Activated CD4-positive, alpha-beta T cell treated with anti-CD3 and anti-CD28 coated beads for 36 hours (primary cell): Measurements from ENCODE around the gene GNG12. TPM values are rescaled to one million over a fixed set of nuclear protein-coding genes. Genes with fewer than 3 reads are reported as not detected.

Source experiments
- ATAC-seq: fragments of 200-7000 bp; cut with Tn5 transposase; one replicate; pipeline ENCODE4 v1.10.0; 2021; ENCODE audit warnings: mild to moderate bottlenecking, moderate library complexity
- CTCF ChIA-PET: fragments of 350-600 bp; sonication (Branson Sonifier 250); formaldehyde crosslinking; loops from one replicate; lab custom pipeline; 2021; ENCODE audit warnings: antibody characterized with exemption; lab: Charles Lee
- POLR2A ChIA-PET: fragments of 350-600 bp; sonication (Branson Sonifier 250); formaldehyde crosslinking; loops from one replicate; lab custom pipeline; 2021; ENCODE audit warnings: antibody characterized with exemption, inconsistent platforms; lab: Charles Lee
- DNase-seq: peaks from one replicate; pipeline ENCODE4 v3.0.0-alpha.2; 2020
- H3K27ac Mint-ChIP-seq: one replicate; pipeline ENCODE4 v1.8.0; 2021; ENCODE audit warnings: mixed read lengths
- H3K27me3 Mint-ChIP-seq: one replicate; pipeline ENCODE4 v1.8.0; 2021; ENCODE audit warnings: mixed read lengths
- H3K36me3 Mint-ChIP-seq: one replicate; pipeline ENCODE4 v1.8.0; 2021; ENCODE audit warnings: low read depth, mixed read lengths
- H3K4me1 Mint-ChIP-seq: one replicate; pipeline ENCODE4 v1.8.0; 2021; ENCODE audit warnings: mixed read lengths
- H3K4me3 Mint-ChIP-seq: one replicate; pipeline ENCODE4 v1.8.0; 2021; ENCODE audit warnings: mild to moderate bottlenecking, moderate library complexity, mixed read lengths
- H3K9me3 Mint-ChIP-seq: one replicate; pipeline ENCODE4 v1.8.0; 2021; ENCODE audit warnings: low read depth, mixed read lengths
- intact Hi-C, 2 experiments: fragments of 100-400 bp; cut with DNase I in 1 of 2; cut with micrococcal nuclease in 1 of 2; formaldehyde crosslinking; loops; one replicate each; pipeline versions ENCODE4 v1.14.2 to v1.15.1; 2022 to 2024; cut with DNase I, micrococcal nuclease
- total RNA-seq, 2 experiments: library from RNA; stranded (reverse); gene quantifications; one replicate each; pipeline ENCODE4 v1.2.3, GENCODE V29; 2021

GNG12 gene
- total RNA-seq, 2 experiments from 2014 or later: 0.07 to 0.11 TPM

DNA sequence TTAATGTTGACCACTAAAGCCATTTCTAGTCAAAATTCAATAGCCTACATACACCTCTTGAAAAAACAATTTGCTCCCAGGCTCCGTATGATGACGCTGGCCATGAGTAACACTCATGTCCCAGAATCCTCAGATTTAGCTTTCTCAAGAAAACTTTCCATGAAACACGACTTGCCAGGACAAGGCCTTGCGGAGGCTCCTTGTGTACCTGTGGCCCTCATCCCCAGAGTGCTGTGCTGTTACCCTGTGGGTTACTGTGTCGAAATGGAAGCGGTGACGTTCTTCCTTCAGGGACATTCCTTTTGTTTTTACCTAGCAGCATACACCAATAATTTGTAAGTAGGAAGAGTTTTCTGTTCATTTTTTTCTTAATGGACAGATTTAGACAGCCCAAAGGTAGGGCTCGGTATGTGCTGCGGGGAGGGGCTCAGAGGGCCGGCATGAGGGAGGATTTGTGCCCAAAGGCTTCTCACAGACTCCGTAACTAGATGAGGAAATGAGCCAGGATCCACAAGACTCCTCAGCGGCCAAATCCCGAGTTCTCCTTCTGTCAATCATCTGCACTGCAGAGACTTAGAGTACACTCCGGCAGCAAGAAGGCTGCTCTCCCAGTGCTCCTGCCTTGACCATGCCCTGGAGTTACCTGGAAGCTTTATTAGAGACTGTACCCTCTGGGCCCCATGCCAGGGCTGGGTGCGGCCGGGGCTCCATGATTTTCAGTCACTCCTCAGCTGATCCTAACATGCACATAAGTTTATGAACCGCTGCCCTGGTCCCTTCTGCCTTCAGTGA, 17.8 kb downstream of the GNG12 start:
- CTCF ChIA-PET: interaction anchor here (0.6 kb wide), 1 partner anchor 56 kb away, joined by 4 read pairs; no protein-coding TSS in a partner anchor
- no peak overlapping the region for H3K27ac Mint-ChIP-seq
- ATAC-seq (no peak), DNase-seq (no peak)
- no peaks in the 10 kb centered on the region for H3K9me3 Mint-ChIP-seq
- intact Hi-C loops: no loop called here
- H3K4me1 Mint-ChIP-seq: no peaks in the 10 kb centered on the region
- H3K27me3 Mint-ChIP-seq: peaks cover 10% of the 10 kb centered on the region
- POLR2A ChIA-PET: no interaction called here
- H3K36me3 Mint-ChIP-seq: no peaks in the 10 kb centered on the region
- no peak overlapping the region for H3K4me3 Mint-ChIP-seq

DNA sequence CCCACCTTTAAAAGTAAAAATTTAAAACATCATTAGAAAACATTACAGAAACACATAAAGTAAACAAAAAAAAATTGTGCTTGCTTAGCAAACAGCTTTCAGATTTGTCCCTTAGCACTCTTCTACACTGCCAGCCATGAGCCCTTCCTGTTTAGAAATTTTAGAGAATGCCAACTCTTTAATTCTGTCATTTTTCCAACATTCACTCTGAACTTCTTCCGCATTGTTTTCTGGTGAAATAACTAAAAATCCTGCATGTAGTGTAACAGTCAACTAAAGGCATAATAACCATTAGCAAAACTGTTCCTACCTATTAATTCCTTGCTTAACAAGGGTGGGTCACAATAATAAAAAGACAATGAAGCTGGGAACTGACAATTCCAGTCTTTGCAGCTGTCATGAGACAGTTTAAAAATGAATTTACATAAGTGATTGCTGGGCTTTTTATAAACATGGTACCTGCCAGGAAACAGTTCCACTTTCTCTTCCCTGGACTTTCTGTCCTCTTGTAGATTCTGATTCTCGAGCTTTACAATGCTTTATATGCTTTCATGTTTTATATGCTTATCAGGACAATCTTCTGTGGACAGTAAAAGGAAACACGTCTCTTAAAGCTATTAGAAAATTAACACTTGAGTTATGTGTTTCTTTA, 19.0 kb downstream of the GNG12 start:
- POLR2A ChIA-PET: no interaction called here
- peaks cover 11% of the 10 kb centered on the region for H3K27me3 Mint-ChIP-seq
- H3K4me1 Mint-ChIP-seq: no peaks in the 10 kb centered on the region
- no peaks in the 10 kb centered on the region for H3K36me3 Mint-ChIP-seq
- H3K27ac Mint-ChIP-seq: no peak overlapping the region
- ATAC-seq (no peak), DNase-seq (no peak)
- H3K4me3 Mint-ChIP-seq: no peak overlapping the region
- intact Hi-C loops: no loop called here
- H3K9me3 Mint-ChIP-seq: no peaks in the 10 kb centered on the region
- CTCF ChIA-PET: interaction anchor here (0.6 kb wide), 1 partner anchor 288 kb away, joined by 7 read pairs; no protein-coding TSS in a partner anchor

DNA sequence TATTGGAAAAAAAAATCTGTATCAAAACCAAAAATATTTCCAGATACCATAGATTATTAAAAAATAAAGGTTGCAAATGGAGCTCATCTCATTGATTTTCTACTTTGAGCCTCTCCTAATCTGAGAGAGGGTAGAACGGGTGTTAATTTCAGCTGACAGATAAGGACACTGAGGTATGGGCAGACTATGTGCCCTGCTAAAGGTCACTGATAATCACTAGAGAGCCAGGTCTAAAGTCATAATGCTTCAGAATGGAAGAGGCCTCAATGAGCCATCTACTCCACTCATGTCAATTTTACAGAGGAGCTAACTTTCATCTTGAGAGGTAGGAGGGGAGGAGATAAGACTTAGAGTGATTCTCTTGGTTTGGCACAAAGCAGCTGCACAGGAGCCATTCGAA, 21.0 kb downstream of the GNG12 start:
- DNase-seq (no peak), ATAC-seq (no peak)
- ChIA-PET POLR2A (no interaction called here), CTCF (interaction anchor here (0.6 to 1.6 kb wide), 3 partner anchors 10 to 251 kb away, joined by 3 to 5 read pairs (median 4); no protein-coding TSS in a partner anchor)
- Mint-ChIP-seq H3K36me3 (no peaks in the 10 kb centered on the region), H3K4me1 (no peaks in the 10 kb centered on the region), H3K4me3 (no peak overlapping the region), H3K27me3 (peaks cover 6% of the 10 kb centered on the region), H3K9me3 (no peaks in the 10 kb centered on the region), H3K27ac (no peak overlapping the region)
- intact Hi-C loops: no loop called here

DNA sequence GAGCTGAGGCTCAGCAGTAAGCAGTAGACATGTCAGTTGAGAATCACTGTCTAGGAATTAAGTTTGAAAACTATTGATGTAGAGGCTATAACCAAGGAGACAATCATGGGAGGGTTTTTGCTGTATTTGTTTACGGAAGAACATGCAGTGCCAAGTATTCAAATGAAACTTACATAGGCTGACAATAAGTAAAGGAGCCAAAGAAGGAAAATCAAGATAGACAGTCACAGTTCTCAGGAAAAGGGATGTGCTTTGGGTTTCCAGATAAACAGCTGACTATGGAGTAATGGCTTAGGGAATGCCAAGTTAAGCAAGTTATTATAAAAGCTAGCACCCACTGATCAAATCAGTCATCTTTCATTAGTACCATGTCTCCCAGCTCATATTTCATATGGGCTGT, 21.5 kb downstream of the GNG12 start:
- CTCF ChIA-PET: interaction anchor here (0.8 to 1.6 kb wide), 2 partner anchors 11 to 50 kb away, joined by 3 to 5 read pairs; no protein-coding TSS in a partner anchor
- Mint-ChIP-seq H3K9me3 (no peaks in the 10 kb centered on the region), H3K27ac (no peak overlapping the region), H3K36me3 (no peaks in the 10 kb centered on the region), H3K4me3 (no peak overlapping the region), H3K4me1 (no peaks in the 10 kb centered on the region), H3K27me3 (peaks cover 5% of the 10 kb centered on the region)
- intact Hi-C loops: no loop called here
- DNase-seq (no peak), ATAC-seq (no peak)
- POLR2A ChIA-PET: no interaction called here

DNA sequence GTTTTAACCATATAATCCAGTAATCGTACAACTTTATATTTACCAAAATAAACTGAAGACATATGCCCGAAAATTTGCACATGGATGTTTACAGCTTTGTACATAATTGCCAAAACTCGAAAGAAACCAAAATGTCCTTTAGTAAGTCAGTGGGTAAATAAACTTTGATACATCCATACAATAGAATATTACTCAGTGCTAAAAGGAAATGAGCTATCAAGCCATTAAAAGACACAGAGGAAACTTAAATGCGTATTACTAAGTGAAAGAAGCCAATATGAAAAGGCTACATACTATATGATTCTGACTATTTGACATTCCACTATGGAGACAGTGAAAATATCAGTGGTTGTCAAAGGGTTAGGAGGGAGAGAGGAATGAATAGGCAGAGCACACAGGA, 23.4 kb downstream of the GNG12 start:
- H3K36me3 Mint-ChIP-seq: no peaks in the 10 kb centered on the region
- ChIA-PET POLR2A (no interaction called here), CTCF (interaction anchor here (1.0 kb wide), 1 partner anchor 248 kb away, joined by 3 read pairs; no protein-coding TSS in a partner anchor)
- ATAC-seq: no peak
- no peak overlapping the region for H3K27ac Mint-ChIP-seq
- no peaks in the 10 kb centered on the region for H3K4me1 Mint-ChIP-seq
- DNase-seq: no peak
- peaks cover 10% of the 10 kb centered on the region for H3K27me3 Mint-ChIP-seq
- intact Hi-C loops: no loop called here
- H3K4me3 Mint-ChIP-seq: no peak overlapping the region
- no peaks in the 10 kb centered on the region for H3K9me3 Mint-ChIP-seq

DNA sequence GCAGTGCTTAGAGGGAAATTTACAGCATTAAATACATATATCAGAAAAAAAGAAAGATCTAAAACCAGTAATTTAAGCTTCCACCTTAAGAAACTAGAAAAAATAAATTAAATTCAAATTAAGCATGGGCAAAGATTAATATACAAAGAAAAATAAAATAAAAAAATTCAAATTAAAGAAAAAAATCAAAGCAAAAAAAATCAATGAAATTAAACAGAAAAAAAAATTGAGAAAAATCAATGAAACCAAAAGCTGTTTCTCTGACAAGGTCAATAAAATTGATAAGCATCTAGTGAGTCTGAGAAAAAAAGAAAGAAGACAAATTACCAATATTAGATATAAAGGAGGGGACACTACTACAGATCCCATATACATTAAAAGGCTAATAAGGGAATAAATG, 26.0 kb downstream of the GNG12 start:
- ATAC-seq: no peak
- H3K9me3 Mint-ChIP-seq: no peaks in the 10 kb centered on the region
- no peaks in the 10 kb centered on the region for H3K4me1 Mint-ChIP-seq
- ChIA-PET CTCF (interaction anchor here (1.7 kb wide), 1 partner anchor 41 kb away, joined by 9 read pairs; no protein-coding TSS in a partner anchor), POLR2A (no interaction called here)
- H3K4me3 Mint-ChIP-seq: no peak overlapping the region
- H3K27ac Mint-ChIP-seq: no peak overlapping the region
- intact Hi-C loops: no loop called here
- DNase-seq: no peak
- no peaks in the 10 kb centered on the region for H3K36me3 Mint-ChIP-seq
- peaks cover 20% of the 10 kb centered on the region for H3K27me3 Mint-ChIP-seq

DNA sequence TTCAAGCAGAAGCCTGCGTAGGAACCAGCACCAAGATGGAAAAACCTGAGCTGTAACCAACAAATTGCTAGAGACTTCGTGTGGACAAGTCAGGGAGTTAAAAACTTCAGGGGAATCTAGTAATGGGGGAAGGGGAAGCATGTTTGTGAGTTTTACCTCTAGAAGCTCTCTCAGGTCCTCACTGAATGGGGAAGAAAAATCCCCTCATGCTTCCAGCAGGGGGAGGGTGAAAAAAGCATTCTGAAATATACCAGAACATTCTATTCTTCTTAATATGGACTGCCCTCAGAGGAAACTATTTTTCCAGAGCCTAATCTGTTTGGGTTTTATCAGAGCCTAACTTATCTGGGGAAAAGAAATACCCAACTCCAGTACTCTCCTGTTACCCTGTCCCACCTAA, 28.6 kb downstream of the GNG12 start:
- no peak overlapping the region for H3K27ac Mint-ChIP-seq
- H3K9me3 Mint-ChIP-seq: no peaks in the 10 kb centered on the region
- H3K27me3 Mint-ChIP-seq: peaks cover 34% of the 10 kb centered on the region
- H3K36me3 Mint-ChIP-seq: no peaks in the 10 kb centered on the region
- H3K4me1 Mint-ChIP-seq: no peaks in the 10 kb centered on the region
- ATAC-seq (no peak), DNase-seq (no peak)
- no peak overlapping the region for H3K4me3 Mint-ChIP-seq
- CTCF ChIA-PET: interaction anchor here (0.8 kb wide), 1 partner anchor 233 kb away, joined by 3 read pairs; no protein-coding TSS in a partner anchor
- intact Hi-C loops: no loop called here
- POLR2A ChIA-PET: no interaction called here

DNA sequence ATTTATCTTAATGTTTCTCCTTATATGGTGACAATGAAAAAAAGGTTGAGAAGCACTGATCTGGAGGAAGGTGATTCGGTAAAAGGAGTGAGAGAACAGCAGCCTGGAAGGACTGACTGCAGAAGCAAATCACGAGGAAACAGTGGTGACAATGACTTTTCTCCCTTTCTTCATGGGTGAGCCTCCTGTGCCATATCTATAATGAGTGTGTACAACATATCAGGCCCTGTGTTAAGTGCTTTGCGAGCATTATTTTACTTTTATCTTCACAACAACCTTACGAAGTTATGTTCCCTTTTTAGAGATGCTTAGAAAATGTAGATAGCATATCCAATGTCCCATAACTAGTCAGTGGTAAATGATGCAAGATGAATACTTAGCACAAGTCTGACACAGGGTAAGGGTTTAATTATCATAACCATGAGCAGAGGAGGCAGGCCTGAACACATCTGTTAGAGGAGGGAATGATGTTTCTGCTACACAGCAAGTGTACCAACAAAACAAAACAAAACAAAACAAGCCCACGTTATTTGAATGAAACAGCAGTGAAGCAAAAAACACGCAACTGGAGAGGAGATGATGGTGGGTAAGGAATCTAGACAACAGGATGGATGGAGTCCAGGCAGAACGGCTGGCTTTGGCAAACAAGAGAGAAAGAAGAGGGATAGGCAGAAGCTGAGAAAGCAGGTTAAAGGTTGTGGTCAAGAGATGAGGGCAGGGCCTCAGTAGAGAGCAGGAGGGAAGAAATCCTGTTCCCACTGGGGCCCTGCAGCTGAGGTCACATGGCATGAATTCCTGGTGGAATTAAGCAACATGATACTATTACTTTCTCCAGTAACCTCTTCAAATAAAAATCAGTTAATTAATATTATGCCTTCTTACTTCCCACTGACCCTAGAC, 29.6 kb downstream of the GNG12 start:
- ATAC-seq: no peak
- CTCF ChIA-PET: interaction anchor here (0.8 kb wide), 1 partner anchor 231 kb away, joined by 3 read pairs; no protein-coding TSS in a partner anchor
- no peak for DNase-seq
- POLR2A ChIA-PET: no interaction called here
- Mint-ChIP-seq H3K9me3 (no peaks in the 10 kb centered on the region), H3K27ac (no peak overlapping the region), H3K36me3 (no peaks in the 10 kb centered on the region), H3K27me3 (peaks cover 38% of the 10 kb centered on the region), H3K4me3 (no peak overlapping the region), H3K4me1 (no peaks in the 10 kb centered on the region)
- intact Hi-C loops: no loop called here

DNA sequence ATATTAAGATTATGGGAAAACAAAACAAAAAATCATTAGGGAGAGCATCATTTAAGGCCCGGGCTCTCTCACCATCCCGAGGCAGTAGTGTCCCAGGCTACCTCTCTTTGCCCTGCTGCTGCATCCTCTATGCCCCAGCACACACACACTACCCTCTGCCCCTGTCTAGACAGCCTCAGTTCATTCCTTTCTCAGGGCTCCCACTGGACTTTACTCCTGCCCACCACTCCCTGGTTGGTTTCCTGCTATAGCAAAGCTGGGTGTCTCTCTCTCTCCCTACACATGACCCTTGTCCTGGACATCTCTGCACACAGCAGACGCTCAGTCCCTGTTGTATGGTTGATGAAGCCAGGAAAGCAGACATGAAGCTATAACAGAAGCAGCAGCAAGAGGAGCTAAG, 30.7 kb downstream of the GNG12 start:
- no peak overlapping the region for H3K4me3 Mint-ChIP-seq
- H3K27ac Mint-ChIP-seq: no peak overlapping the region
- no peaks in the 10 kb centered on the region for H3K4me1 Mint-ChIP-seq
- intact Hi-C loops: no loop called here
- no peaks in the 10 kb centered on the region for H3K36me3 Mint-ChIP-seq
- ATAC-seq (no peak), DNase-seq (no peak)
- ChIA-PET CTCF (interaction anchor here (1.0 kb wide), 1 partner anchor 13 kb away, joined by 3 read pairs; no protein-coding TSS in a partner anchor), POLR2A (no interaction called here)
- no peaks in the 10 kb centered on the region for H3K9me3 Mint-ChIP-seq
- peaks cover 36% of the 10 kb centered on the region for H3K27me3 Mint-ChIP-seq

DNA sequence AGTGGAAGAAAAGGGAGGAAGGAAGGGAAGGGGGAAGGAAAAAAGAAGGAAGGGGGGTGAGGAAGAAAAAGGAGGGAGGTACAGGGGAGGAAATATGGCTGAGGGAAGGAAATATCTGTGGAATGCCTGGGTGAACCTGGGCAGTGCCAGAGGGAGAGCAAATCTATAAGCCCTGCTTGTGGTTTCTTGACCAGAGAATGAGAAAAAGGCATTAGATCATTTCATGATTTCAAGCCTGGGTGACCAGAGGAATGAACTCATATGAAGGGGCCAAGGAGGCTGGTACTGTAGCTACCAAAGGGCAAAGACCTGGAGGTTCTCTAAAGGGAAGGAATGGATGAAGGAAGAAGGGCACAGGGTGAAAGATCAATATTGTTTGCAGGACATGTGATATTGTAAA, 31.4 kb downstream of the GNG12 start:
- Mint-ChIP-seq H3K4me3 (no peak overlapping the region), H3K9me3 (no peaks in the 10 kb centered on the region), H3K27me3 (peaks cover 36% of the 10 kb centered on the region), H3K27ac (no peak overlapping the region), H3K36me3 (no peaks in the 10 kb centered on the region), H3K4me1 (no peaks in the 10 kb centered on the region)
- ChIA-PET CTCF (interaction anchor here (1.0 kb wide), 1 partner anchor 12 kb away, joined by 3 read pairs; no protein-coding TSS in a partner anchor), POLR2A (no interaction called here)
- DNase-seq (no peak), ATAC-seq (no peak)
- intact Hi-C loops: no loop called here
